ENCODE results near the gene ANKRD6.

DNA sequence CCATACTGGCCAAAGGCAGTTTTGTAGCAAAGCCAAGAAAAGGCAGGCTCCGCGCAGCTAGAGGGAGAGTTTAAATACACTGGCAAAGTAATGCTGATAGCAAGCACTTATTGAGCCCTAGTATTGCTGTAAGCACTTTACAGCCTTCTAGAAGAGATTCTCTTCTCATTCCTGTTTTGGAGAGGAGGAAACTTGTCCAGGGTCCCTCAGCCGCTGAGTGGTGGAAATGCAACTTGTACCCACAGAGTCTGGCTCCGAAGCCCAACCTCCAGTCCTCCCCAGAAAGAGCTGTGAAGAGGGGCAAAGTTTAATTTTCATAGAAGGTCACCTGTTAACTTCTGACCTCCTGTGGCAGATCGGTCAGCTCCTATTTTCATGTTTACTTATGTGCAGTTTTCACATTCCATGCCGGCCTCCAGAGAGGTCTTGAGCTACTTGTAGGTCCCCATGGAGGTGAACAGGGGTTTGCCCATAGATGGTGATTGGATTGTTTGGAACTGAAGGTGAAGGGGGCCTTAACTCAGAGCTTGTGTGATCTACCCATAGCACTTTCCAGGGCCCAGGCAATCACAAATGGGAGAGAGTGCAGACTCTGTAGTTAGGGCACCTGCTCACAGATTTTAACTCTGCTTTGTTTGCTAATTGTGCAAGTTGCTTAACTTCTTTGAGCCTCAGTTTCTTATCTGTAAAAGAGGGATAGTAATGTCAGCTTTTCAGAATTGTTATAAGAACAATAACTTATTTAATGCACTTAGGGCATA lies 134.9 kb downstream of the ANKRD6 start:
- TF ChIP-seq GATA2 (IDR thresholded peaks at IDR 0.05; ENCODE audit: low read depth, low read length), result no peak
- no peak for TF ChIP-seq GATA3 (IDR thresholded peaks at IDR 0.05; ENCODE audit: low read depth, low read length)

All from SH-SY5Y (cell line).